ENCODE measurements around the gene LRRC49. TPM values are rescaled to one million over a fixed set of nuclear protein-coding genes. Genes with fewer than 3 reads are reported as not detected.
"Not testable (repeated sequence)": the region's sequence is repeated elsewhere in the genome, so short reads cannot be mapped to it uniquely, and the experiment has no call there.

Gene LRRC49, protein sequence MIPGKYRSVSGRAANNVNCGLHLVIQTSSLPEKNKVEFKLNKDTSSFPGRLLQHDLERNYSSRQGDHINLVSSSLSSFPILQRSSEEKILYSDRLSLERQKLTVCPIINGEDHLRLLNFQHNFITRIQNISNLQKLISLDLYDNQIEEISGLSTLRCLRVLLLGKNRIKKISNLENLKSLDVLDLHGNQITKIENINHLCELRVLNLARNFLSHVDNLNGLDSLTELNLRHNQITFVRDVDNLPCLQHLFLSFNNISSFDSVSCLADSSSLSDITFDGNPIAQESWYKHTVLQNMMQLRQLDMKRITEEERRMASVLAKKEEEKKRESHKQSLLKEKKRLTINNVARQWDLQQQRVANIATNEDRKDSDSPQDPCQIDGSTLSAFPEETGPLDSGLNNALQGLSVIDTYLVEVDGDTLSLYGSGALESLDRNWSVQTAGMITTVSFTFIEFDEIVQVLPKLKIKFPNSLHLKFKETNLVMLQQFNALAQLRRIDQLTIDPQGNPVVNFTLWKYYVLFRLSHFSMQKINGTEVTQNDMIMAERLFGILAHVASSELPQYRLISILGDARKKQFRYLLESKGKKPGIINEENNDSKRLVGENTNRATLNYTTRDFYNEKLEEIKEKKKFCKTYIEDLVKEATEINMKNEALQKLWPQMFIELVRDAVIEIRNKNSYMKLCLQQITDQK
- 9.2 TPM for polyA plus RNA-seq (2013, experiment 1 of 2; ENCODE audit: insufficient read length)
- polyA plus RNA-seq (2013, experiment 2 of 2; ENCODE audit: insufficient read length): 9.2 TPM

DNA sequence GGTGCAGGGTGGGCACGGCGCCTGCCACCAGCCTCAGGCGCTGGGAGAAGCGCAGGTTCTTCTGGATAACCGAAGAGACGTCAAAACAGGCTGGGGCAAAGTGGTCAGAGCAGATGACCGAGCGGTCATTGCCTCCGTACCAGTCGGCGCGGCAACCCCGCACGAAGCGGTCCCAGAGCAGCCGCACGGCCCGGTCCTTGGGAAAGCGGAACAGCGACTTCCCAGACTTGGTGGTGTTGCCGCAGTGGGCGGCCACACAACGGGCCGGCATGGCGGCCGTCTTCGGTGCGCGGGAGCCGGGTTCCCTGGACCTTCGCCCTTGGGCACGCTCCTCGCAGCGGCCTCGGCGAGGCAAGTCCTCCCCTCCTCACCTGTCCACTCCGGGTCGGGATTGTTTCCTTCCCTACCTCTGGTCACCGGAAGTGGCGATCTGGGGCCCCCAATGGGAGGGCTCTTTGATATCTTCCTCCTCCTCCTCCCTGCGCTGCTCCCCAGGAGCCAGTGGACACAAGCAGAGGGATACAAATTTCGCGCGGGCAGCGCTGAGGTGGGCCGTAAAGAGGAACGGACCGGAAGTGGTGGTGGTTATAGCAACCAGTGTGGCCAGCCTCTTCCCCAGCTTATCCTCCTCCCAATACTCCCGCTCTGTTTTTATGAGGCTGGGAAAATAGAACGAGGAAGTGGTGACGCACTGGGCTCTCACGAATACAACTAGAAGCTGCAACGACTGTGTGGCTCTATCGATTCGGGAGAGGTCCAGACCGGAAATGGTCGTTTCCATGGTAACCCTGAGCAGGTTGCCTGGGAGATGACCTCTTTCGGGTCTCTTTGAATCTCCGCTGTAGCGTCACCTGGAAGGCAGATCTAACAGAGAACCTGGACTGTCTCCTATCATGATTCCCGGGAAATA, at the start of gene LRRC49, which contains the start of gene THAP10:
LRRC49 (plus strand) TSS at position 825 of the 910 bp plus-strand sequence; CDS start at position 894, 69 bp downstream.
THAP10 (minus strand) TSS at position 432 of the 910 bp plus-strand sequence; CDS start at position 271, 161 bp downstream.
- DNase-seq: peak; percentile 96

DNA sequence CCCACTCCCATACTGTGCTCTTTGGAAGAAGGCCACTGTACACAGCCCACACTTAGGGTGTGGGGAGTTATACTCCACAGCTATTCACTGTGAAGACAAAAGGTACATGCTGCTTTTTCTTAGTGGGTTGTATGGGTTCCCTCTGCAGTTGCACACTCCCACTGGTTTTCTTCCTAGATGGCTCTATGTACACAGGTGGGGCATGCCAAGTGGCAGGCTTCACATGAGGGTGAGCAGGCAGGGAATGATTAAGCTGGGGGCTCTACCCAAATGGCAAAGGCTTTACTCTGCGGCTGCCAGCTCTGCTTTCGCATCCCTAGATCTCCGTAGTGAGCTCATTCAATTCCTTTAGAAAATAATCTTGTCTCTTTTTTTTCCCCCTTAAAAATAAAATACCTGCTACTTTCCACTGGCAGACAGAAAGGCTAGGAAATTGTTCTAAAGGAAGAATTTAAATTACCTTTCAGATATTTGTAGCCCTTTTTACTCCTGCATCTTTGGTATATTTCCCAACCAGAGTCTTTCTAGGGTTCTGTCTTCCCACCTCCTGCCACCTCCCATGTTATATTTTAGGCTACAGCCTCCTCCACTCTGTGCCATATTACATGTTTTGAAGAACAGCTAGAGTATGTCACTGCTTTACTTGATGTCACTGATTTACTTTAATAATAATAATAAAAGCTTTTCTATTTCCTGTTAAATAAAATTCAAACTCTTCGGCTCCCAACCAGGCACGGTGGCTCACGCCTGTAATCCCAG, 46.8 kb upstream of the LRRC49 start:
- DNase-seq: no peak

DNA sequence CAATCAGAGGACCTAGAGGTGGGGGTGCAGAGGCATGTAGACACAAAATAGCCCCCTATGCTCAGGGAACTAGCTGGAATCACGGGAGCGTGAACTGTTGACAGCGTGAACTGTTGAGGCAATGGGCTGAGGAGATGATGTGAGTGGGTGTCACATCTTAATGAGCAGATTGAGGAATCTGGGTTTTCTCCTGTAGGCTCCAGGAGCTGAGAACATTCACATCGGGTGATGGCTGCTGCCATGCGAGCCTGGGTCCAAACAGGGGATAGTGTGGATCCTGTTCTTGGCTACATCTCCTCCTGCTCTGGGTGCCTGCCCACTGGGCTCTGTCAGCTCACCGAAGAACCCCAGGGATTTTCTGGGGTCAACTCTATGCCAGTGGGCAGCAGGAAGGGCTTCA, 40.7 kb upstream of the LRRC49 start:
- DNase-seq: no peak

DNA sequence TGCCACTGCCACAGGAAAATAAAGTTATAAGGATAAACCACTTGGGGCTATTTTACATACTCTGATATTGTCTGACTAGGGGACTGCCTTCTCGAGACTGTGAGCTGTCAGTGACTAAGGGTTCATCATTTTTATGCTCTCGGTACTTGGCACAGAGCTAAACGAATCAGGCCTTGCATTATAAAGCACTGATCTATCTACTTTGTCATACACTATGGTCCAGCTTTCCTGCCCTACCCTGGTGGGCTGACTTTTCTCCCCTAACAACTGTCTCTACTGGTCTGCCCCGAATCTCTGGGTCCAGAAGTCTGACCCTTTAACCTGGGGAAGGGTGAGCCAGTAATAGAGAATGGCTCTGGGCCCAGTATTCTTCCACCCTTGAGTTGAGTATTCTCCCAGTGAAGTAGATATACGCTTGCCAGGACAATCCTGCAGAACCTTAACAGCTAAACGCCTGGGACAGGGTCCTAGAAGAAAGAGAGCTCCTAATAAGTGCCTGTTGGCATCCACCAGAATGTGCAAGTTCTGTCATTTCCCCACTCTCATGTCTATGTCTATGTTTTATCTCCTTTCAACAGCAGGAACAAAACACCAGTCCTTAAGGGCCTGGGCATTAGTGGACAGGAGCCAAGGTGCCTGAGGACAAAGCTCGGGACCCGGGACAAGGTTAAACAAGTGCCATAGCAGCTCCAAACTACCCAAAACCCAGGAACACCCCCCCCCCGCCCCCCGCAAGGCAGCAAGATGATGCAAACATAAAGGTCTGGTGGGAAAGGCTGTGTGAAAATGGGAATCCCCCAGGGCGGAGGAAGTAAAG, 39.9 kb upstream of the LRRC49 start:
- DNase-seq: peak; percentile 81

DNA sequence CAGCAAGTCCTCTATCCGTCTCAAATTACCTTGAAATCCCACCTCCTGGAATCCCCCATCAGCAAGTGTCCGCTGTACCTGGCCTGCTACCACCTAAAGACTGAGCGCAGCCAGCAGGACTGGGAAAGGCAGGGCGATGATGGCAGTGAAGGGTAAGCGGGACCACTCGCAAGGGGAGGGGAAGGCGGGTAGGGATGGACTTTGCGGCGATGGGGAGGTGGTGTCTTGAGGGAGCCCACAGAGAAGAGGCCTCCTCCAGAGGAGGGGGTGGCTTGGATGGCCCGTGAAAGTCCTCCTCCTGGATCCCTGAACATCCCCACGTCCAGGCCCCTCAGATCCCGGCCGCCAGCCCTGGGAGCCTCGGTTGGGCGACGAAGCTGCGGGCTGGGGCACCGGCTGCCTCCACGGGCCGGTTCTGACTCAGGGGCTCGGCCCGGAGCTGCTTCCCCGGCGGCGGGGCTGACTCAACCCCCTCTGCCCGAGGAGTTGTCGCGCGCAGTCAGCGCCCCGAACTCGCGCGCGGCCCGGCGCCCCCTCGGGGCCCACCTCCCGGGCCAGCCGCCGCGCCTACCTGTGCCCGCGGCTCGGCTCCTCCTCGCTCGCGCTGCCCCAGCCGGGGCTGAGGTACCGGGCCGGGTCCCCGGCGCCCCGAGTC, 39.2 kb upstream of the LRRC49 start:
- DNase-seq: no peak

DNA sequence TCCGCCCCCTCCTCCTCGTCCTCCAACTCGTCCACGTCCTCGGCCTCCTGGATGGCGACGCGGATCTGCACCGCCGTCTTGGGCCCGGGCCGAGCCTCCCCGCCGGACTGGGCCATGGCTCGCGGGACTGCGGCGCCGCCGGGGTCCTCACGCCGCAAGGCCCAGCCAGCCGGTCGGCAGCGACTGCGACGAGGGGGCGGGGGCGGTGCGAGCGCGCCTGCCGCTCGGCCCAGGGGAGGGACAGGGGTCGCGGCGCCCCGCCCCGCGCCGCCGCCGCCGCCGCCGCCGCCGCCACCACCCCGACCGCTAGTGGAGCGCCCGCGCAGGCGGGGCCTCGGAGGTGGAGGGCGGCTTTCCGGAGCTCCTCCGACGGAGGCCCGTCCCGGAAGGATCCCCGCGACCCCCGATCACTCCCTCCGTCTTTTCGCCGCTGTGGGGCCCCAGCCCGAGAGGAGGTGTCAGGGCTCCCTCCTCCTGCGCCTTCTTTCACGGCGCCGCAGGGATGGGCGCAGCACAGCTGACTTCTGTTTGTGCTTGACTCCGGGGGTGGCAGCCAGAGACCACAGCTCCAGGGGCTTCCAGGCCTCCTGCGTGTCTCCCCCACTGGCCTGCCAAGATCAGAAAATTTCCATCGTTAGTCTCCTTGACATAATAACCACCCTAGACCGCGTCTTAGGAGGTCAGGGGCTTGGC, 38.5 kb upstream of the LRRC49 start, which contains the start of gene LARP6:
LARP6 (minus strand) TSS at position 185 of the 693 bp plus-strand sequence; CDS start at position 116, 69 bp downstream.
- DNase-seq: peak; percentile 69

DNA sequence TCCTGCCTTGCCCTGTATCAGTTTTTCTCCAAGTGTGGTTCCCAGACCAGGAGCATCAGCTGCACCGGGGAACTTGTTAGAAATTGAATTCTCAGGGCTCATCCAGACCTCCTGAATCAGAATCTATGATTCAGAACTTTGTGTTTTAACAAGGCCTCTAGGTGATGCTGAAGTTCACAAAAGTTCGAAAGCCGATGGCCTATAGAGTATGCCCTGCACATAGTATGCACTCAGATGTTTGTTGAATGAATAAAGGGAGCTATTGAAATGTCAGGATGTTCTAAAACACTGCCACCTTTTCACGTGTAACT, 38.0 kb upstream of the LRRC49 start:
- peak; percentile 63 for DNase-seq

DNA sequence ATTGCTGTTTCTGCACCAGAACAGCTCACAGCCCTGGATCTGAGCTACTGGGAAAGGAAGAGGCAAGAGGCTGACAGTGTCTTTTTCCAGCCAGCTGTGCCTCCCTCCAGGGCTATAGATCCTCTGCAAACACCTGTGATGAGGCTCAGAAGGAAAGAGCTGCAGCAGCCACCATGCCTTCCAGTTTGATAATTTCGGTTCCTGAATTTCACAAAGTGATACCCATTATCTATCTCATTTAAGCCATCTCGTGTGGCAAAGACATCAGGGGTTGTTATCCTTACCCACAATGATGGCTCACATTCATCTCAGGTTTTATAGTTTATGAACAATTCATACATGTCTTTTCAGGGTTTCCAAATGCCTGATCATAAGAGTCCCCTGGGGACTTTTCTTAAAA, 36.9 kb upstream of the LRRC49 start:
- no peak for DNase-seq

DNA sequence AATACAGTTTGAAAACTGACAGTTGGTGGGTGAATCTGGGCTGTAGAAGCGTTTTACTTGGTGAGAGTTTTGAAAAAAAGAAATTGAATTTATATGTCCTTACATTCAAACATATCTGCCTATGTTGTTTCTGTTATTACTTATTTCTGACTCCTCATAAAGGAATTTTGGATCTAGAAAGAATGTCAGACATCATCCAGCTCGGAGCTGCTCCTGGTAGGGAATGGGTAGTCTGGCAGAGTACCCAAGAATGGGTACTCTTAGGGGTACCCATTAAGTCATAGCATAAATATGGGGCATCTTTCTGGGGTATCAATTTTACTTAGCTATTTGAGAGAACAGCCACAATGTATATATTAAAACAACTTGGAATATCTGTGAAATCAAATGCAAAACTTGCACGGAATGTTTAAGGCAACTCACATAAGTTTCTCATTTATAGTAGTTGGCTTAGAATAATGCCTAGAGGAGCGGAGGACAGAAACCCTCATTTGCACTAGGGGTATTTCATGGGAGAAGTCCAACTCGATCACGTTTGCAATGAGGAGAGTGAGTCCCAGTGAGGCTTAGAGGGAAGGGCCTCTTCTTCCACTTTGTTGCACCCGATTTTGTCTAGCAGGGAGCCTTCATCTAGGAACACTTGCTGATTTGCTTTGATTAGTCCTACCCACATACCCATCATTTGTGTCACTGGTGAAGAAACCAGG, 36.3 kb upstream of the LRRC49 start:
- DNase-seq: peak; percentile 82

DNA sequence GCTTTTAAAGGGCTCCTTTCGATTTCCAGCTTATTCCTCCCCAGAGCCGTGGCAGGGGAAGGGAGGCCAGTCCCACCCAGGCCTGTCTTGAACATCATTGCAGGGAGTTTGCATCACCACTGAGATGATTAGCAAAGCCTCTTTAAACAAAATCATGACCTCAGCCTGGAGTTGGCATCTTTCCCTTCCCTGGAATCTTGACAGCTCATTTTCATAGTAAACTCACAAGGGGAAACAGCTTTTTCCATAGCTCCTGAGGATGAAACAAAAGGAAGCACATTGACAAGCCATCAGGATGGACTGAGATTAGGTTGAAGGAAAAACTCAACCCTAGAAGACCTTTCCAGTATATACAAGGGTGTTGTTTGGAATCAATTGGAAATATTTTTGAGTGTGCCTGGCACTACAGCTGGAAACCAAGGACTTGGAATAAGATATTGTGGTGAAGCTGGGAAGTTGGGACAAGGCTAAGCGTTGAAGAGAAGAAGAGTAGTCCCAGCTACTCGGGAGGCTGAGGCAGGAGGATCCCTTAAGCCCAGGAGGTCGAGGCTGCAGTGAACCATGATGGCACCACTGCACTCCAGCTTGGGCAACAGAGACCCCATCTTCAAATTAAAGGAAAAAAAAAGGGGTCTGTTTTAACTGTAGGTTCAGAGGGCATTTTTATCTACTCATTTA, 35.6 kb upstream of the LRRC49 start:
- peak; percentile 100 for DNase-seq

DNA sequence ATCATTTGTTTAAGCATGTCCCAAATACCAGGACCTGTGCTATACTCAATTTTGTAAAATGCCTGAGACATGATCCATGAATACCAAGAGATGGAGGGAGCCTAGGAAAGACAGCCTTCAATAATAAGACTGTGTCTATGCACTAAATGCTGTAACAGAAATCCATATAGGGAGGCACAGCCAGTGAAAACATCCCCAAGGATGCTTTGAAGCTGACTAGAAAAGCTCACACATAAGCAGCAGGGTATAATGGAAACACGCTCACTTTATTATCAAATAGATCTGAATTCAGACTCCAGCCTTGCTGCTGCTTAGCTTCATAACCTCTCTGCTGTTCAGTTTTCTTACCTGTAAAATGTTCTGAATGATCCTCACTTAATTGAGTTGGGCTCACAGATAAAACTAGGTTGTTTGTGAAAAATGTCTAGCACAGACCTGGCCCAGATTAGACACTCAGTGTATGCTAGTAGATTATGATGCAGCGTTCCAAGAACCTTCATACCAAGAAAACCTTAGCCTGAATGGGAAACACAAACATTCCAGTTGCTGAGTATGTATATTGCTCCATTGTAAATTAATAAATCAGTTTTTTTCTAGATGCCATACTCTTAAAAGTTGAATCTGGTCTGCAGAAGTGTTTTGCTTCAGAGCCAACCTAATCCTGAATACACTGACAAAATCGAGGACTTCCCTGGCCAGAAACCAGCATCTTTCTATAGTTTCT, 34.9 kb upstream of the LRRC49 start:
- DNase-seq: peak; percentile 74

DNA sequence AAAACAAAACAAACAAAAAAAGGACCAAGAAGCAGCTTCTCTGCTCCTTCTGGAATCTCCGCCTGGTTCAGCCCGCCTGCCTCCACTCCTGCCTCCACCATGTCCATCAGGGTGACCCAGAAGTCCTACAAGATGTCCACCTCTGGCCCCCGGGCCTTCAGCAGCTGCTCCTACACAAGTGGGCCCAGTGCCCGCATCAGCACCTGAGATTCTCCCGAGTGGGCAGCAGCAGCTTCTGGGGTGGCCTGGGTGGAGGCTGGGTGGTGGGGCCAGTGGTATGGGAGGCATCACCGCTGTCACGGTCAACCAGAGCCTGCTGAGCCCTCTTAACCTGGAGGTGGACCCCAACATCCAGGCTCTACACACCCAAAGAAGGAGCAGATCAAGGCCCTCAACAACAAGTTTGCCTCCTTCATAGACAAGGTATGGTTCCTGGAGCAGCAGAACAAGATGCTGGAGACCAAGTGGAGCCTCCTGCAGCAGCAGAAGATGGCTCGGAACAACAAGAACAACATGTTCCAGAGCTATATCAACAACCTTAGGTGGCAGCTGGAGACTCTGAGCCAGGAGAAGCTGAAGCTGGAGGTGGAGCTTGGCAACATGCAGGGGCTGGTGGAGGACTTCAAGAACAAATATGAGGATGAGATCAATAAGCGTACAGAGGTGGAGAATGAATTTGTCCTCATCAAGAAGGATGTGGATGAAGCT, 33.9 kb upstream of the LRRC49 start:
- DNase-seq: not testable (repeated sequence)

DNA sequence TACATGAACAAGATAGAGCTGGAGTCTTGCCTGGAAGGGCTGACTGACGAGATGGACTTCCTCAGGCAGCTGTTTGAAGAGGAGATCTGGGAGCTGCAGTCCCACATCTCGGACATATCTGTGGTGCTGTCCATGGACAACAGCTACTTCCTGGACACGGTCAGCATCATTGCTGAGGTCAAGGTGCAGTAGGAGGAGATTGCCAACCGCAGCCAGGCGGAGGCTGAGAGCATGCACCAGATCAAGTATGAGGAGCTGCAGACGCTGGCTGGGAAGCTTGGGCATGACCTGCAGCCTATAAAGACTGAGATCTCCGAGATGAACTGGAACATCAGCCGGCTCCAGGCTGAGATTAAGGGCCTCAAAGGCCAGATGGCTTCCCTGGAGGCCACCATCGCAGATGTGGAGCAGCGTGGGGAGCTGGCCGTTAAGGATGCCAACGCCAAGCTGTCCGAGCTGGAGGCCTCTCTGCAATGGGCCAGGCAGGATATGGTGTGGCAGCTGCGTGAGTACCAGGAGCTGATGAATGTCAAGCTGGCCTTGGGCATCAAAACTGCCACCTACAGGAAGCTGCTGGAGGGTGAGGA, 33.2 kb upstream of the LRRC49 start:
- DNase-seq: no peak

DNA sequence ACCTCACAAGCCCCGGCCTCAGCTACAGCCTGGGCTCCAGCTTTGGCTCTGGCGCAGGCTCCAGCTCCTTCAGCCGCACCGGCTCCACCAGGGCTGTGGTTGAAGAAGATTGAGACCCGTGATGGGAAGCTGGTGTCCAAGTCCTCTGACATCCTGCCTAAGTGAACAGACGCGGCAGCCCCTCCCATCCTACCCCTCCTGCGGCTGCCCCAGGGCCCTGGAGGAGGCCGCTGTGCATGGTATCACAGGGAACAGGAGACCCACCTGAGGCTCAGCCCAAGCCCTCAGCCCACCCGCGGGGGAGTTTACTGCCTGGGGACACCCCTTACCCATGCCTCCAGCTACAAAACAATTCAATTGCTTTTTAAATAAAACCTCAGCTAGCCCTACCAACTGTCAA, 32.6 kb upstream of the LRRC49 start:
- no peak for DNase-seq

DNA sequence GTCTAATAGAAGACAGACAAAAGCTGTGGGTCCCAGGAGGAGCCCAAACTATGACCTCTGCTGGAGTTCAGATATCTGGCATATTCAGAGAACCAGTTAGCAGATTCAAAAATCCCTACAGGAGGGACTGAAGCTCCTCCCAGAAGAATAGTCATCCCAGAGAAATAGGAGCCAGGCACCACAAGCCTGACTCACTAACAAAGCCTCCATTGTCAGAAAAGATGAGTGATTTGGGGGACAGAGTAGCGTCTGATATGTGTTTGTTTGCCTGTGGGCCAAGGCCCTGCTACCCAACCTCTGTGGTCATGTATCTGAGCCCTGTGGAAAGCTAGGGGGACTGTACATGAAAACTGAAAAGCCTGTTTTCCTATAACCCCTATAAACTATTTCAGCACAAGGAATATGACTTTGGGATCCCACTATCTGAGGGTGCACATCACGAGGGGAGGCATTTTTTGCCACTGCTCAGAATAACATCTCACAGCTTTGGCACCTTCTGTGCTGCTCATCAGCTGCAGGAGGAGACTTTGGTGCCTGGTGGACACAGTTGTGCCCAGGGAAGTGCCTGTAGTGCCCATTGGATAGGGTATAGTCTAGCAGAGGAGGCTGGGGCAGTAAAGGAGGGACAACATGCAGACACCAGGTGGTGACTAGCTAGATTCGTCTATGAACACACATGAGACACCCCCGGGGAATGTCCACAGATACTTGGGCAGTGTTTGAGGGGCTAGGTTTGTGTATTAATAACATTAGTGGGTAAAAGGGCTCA, 29.0 kb upstream of the LRRC49 start:
- DNase-seq: peak; percentile 88

Data from fibroblast of skin of abdomen (primary cell).